A549 (cell line): Measurements from ENCODE around the gene LPCAT4. TPM values are rescaled to one million over a fixed set of nuclear protein-coding genes. Genes with fewer than 3 reads are reported as not detected.

Experiments used
- ATAC-seq, 2 experiments: fragments of 200-7000 bp in 1 of 2; fragments of >200 bp in 1 of 2; cut with Nextera tagmentation in 1 of 2; cut with Tn5 transposase in 1 of 2; 3 replicates each; pipeline versions ENCODE4 v1.8.0 to v1.9.1; 2018 to 2020; ENCODE audit warnings: mild to moderate bottlenecking in 1 of 2, moderate library complexity in 1 of 2
- CTCF ChIA-PET: fragments of 300-600 bp; sonication (Branson Sonifier 250); formaldehyde crosslinking; extraction: SDS; loops from one replicate; lab custom pipeline; 2021; ENCODE audit warnings: antibody characterized with exemption, inconsistent platforms; lab: Yijun Ruan, JAX
- POLR2A ChIA-PET: fragments of 350-600 bp; formaldehyde crosslinking; extraction: SDS; loops from one replicate; lab custom pipeline; 2021; ENCODE audit warnings: antibody characterized with exemption, inconsistent platforms; lab: Yijun Ruan, JAX
- DNase-seq, 2 experiments: peaks; one replicate each; pipeline versions ENCODE4 v3.0.0 to v3.0.0-alpha.2; 2011 to 2016; ENCODE audit warnings: low read depth in 1 of 2, low spot score in 1 of 2
- FAIRE-seq: peaks from 2 replicates; lab custom pipeline; 2011; peaks lifted over from hg19 to GRCh38; lab: Jason Lieb, UNC
- H3K27ac ChIP-seq, 2 experiments: fragments of >200 bp; sonication (Bioruptor Twin); formaldehyde crosslinking; 3 replicates each; pipeline ENCODE4 v1.5.1; 2016 to 2017
- H3K4me1 ChIP-seq: fragments of >200 bp; sonication (Bioruptor Twin); formaldehyde crosslinking; 3 replicates; pipeline ENCODE4 v1.6.1; 2016
- H3K4me2 ChIP-seq: fragments of >200 bp; sonication (Bioruptor Twin); formaldehyde crosslinking; 3 replicates; pipeline ENCODE4 v1.6.1; 2016
- H3K4me3 ChIP-seq: fragments of >200 bp; sonication (Bioruptor Twin); formaldehyde crosslinking; 3 replicates; pipeline ENCODE4 v1.5.1; 2016
- H3K9me3 ChIP-seq: fragments of >200 bp; sonication (Bioruptor Twin); formaldehyde crosslinking; 3 replicates; pipeline ENCODE4 v1.6.1; 2016
- CBX2 ChIP-seq: fragments of 200-600 bp; sonication (generic); IDR thresholded peaks from 2 replicates; pipeline ENCODE4 v1.6.1; 2016; ENCODE audit warnings: low read depth, mild to moderate bottlenecking, borderline replicate concordance
- CBX8 ChIP-seq: fragments of 200-600 bp; sonication (generic); IDR thresholded peaks from 2 replicates; pipeline ENCODE4 v1.6.1; 2016
- CHD4 ChIP-seq: fragments of 200-600 bp; sonication (generic); IDR thresholded peaks from 2 replicates; pipeline ENCODE4 v1.6.1; 2016; ENCODE audit warnings: antibody characterized with exemption, mild to moderate bottlenecking, borderline replicate concordance
- EHMT2 ChIP-seq: fragments of 200-600 bp; sonication (generic); IDR thresholded peaks from 2 replicates; pipeline ENCODE4 v1.6.1; 2016; ENCODE audit warnings: antibody characterized with exemption, low read depth, mild to moderate bottlenecking, moderate library complexity
- EP300 ChIP-seq, 2 experiments: fragments of >200 bp; sonication (Bioruptor Twin); formaldehyde crosslinking; IDR thresholded peaks; 2 replicates in 1 of 2; 3 replicates in 1 of 2; pipeline ENCODE4 v1.6.1; 2016 to 2017
- FOSB ChIP-seq: fragments of 250-450 bp; sonication (Bioruptor Pico); IDR thresholded peaks from 2 replicates; pipeline ENCODE4 v1.5.0; 2020; ENCODE audit warnings: mild to moderate bottlenecking, moderate library complexity
- FOXS1 ChIP-seq: fragments of 250-450 bp; sonication (Bioruptor Pico); IDR thresholded peaks from 2 replicates; pipeline ENCODE4 v1.5.0; 2020; ENCODE audit warnings: mild to moderate bottlenecking, moderate library complexity
- HOXA7 ChIP-seq: fragments of 250-450 bp; sonication (Bioruptor Pico); IDR thresholded peaks from 2 replicates; pipeline ENCODE4 v1.5.0; 2020; ENCODE audit warnings: mild to moderate bottlenecking, moderate library complexity
- HOXB13 ChIP-seq: fragments of 250-450 bp; sonication (Bioruptor Pico); IDR thresholded peaks from 2 replicates; pipeline ENCODE4 v1.5.0; 2020; ENCODE audit warnings: low read depth, mild to moderate bottlenecking, moderate library complexity
- KDM1A ChIP-seq: fragments of 200-600 bp; sonication (generic); IDR thresholded peaks from 2 replicates; pipeline ENCODE4 v1.6.1; 2016; ENCODE audit warnings: low read depth, mild to moderate bottlenecking
- MYC ChIP-seq: IDR thresholded peaks from 2 replicates; pipeline ENCODE4 v1.6.1; 2012; ENCODE audit warnings: mild to moderate bottlenecking, inconsistent platforms, low read length, improper control_type of control experiment, borderline replicate concordance
- NPAS2 ChIP-seq: fragments of 250-450 bp; sonication (Bioruptor Pico); IDR thresholded peaks from 2 replicates; pipeline ENCODE4 v1.8.0; 2022; ENCODE audit warnings: mild to moderate bottlenecking, moderate library complexity, borderline replicate concordance
- PHF8 ChIP-seq: fragments of 200-600 bp; sonication (generic); IDR thresholded peaks from 2 replicates; pipeline ENCODE4 v1.6.1; 2016; ENCODE audit warnings: low read depth, mild to moderate bottlenecking, antibody characterized with exemption, moderate library complexity, borderline replicate concordance
- POLR2A ChIP-seq: IDR thresholded peaks from 2 replicates; pipeline ENCODE4 v1.6.1; 2012; ENCODE audit warnings: mild to moderate bottlenecking, low read length
- RARB ChIP-seq: fragments of 250-450 bp; sonication (Bioruptor Pico); IDR thresholded peaks from 2 replicates; pipeline ENCODE4 v1.8.0; 2021; ENCODE audit warnings: mild to moderate bottlenecking, moderate library complexity
- RCOR1 ChIP-seq: fragments of 150-350 bp; IDR thresholded peaks from 2 replicates; pipeline ENCODE4 v1.6.1; 2014; ENCODE audit warnings: antibody characterized with exemption, low read length, low read depth
- RNF2 ChIP-seq: fragments of 200-600 bp; sonication (generic); IDR thresholded peaks from 2 replicates; pipeline ENCODE4 v1.6.1; 2016; ENCODE audit warnings: low read depth, mild to moderate bottlenecking, antibody characterized with exemption, moderate library complexity, borderline replicate concordance
- SMC3 ChIP-seq: fragments of >200 bp; sonication (Bioruptor Twin); formaldehyde crosslinking; IDR thresholded peaks from 3 replicates; pipeline ENCODE4 v1.6.1; 2018; ENCODE audit warnings: inconsistent platforms
- SREBF2 ChIP-seq: fragments of 450-650 bp; IDR thresholded peaks from 2 replicates; pipeline ENCODE4 v1.6.1; 2014; ENCODE audit warnings: mild to moderate bottlenecking, moderate library complexity
- TFCP2L1 ChIP-seq: fragments of 250-450 bp; sonication (Bioruptor Pico); IDR thresholded peaks from 2 replicates; pipeline ENCODE4 v1.5.0; 2021; ENCODE audit warnings: mild to moderate bottlenecking
- TP53 ChIP-seq: fragments of 250-450 bp; sonication (Bioruptor Pico); IDR thresholded peaks from 2 replicates; pipeline ENCODE4 v1.5.0; 2021; ENCODE audit warnings: mild to moderate bottlenecking, moderate library complexity
- ZC3H11A ChIP-seq: fragments of 450-650 bp; IDR thresholded peaks from 2 replicates; pipeline ENCODE4 v1.6.1; 2014; ENCODE audit warnings: antibody characterized with exemption, mild to moderate bottlenecking
- ZFP36 ChIP-seq: fragments of 450-650 bp; IDR thresholded peaks from 2 replicates; pipeline ENCODE4 v1.6.1; 2014; ENCODE audit warnings: borderline replicate concordance; ENCODE audit not compliant: partially characterized antibody
- ZNF302 ChIP-seq: fragments of 250-450 bp; sonication (Bioruptor Pico); IDR thresholded peaks from 2 replicates; pipeline ENCODE4 v1.9.0; 2021; ENCODE audit warnings: inconsistent platforms, mild to moderate bottlenecking, moderate library complexity
- WGBS: methylation state at CpG from one replicate; pipeline ENCODE4 v1.1.6; 2017; ENCODE audit errors: missing lambda C conversion rate; 5-methylcytosine and 5-hydroxymethylcytosine counted together
- polyA plus RNA-seq, 4 experiments: library from polyadenylated mRNA; depleted of rRNA in 3 of 4; stranded (reverse); fragments of >200 nt; fragmentation: RNase III in 1 of 4; extraction: RNeasy Plus Mini Kit Qiagen cat#74134 plus additional on column Dnase treatment in 1 of 4; gene quantifications; 2 replicates in 3 of 4; 3 replicates in 1 of 4; pipeline ENCODE4 v1.2.3, GENCODE V29; 2011 to 2017
- TF ChIP-seq, protein P1 (sequence below): fragments of >200 bp; sonication (Bioruptor Twin); formaldehyde crosslinking; IDR thresholded peaks from 3 replicates; pipeline ENCODE4 v1.6.1; 2016
- TF ChIP-seq, protein P2 (sequence below): fragments of 200-600 bp; sonication (generic); IDR thresholded peaks from 2 replicates; pipeline ENCODE4 v1.6.1; 2016; ENCODE audit warnings: antibody characterized with exemption, mild to moderate bottlenecking, moderate library complexity
- TF ChIP-seq, protein P3 (sequence below): fragments of 150-350 bp; IDR thresholded peaks from 2 replicates; pipeline ENCODE4 v1.6.1; 2014; ENCODE audit warnings: low read depth, mild to moderate bottlenecking, low read length
- TF ChIP-seq, protein P4 (sequence below): fragments of 450-650 bp; IDR thresholded peaks from 2 replicates; pipeline ENCODE4 v1.6.1; 2014; ENCODE audit warnings: antibody characterized with exemption

The LPCAT4 gene
- polyA plus RNA-seq, 2 of the 4 experiments (the other 2 are of a cell fraction), result 42.9 to 50.1 TPM

DNA sequence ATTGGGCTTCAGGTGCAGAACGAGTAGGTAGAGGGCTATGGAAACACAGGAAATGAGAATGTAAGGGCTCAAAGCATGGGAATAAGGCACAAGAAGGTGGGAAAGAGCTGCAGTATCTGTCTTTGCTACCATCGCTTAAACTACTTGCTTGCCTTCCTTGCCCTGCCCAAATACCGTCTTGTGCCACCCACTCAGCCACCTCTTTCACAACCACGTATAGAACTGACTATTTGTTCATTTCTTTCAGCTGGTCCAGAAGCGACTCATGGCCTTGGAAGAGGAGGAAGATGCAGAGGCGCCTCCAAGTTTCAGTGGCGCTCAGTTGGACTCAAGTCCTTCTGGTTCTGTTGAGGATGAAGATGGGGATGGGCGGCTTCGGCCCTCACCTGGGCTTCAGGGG lies 11.8 kb downstream of the LPCAT4 start:
- Histone ChIP-seq H3K9me3 (no peaks in the 10 kb centered on the region), H3K27ac (no peak overlapping the region), H3K4me2 (no peak overlapping the region), H3K4me1 (peaks cover 8% of the 10 kb centered on the region; the same call in 2 of the 3 replicates), H3K4me3 (no peak overlapping the region)
- ChIA-PET CTCF (interaction anchor here (0.8 to 5.0 kb wide), 6 partner anchors 8 to 114 kb away, joined by 3 to 42 read pairs (median 4); partner anchors contain the start of genes LPCAT4, NOP10, NUTM1 and SLC12A6), POLR2A (interaction anchor here (1.8 kb wide), 1 partner anchor 11 kb away, joined by 9 read pairs; the partner anchor contains the start of gene LPCAT4)
- 90% methylated on average over 9 of the region's 9 CpGs for WGBS
- FAIRE-seq (no peak), ATAC-seq (no peak), DNase-seq (no peak)
- TF ChIP-seq TFCP2L1 (CRISPR knock-in tag) (no peak), RCOR1 (no peak), ZC3H11A (no peak), HOXB13 (CRISPR knock-in tag) (no peak), MYC (no peak), CBX2 (no peak), HOXA7 (CRISPR knock-in tag) (no peak), RARB (CRISPR knock-in tag) (no peak), RNF2 (no peak), POLR2A (no peak), KDM1A (no peak), ZNF302 (CRISPR knock-in tag) (no peak), TP53 (CRISPR knock-in tag) (no peak), EHMT2 (no peak), CHD4 (no peak), SREBF2 (no peak)
- TF ChIP-seq, protein P1, sequence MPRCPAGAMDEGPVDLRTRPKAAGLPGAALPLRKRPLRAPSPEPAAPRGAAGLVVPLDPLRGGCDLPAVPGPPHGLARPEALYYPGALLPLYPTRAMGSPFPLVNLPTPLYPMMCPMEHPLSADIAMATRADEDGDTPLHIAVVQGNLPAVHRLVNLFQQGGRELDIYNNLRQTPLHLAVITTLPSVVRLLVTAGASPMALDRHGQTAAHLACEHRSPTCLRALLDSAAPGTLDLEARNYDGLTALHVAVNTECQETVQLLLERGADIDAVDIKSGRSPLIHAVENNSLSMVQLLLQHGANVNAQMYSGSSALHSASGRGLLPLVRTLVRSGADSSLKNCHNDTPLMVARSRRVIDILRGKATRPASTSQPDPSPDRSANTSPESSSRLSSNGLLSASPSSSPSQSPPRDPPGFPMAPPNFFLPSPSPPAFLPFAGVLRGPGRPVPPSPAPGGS, result no peak
- TF ChIP-seq, protein P2, sequence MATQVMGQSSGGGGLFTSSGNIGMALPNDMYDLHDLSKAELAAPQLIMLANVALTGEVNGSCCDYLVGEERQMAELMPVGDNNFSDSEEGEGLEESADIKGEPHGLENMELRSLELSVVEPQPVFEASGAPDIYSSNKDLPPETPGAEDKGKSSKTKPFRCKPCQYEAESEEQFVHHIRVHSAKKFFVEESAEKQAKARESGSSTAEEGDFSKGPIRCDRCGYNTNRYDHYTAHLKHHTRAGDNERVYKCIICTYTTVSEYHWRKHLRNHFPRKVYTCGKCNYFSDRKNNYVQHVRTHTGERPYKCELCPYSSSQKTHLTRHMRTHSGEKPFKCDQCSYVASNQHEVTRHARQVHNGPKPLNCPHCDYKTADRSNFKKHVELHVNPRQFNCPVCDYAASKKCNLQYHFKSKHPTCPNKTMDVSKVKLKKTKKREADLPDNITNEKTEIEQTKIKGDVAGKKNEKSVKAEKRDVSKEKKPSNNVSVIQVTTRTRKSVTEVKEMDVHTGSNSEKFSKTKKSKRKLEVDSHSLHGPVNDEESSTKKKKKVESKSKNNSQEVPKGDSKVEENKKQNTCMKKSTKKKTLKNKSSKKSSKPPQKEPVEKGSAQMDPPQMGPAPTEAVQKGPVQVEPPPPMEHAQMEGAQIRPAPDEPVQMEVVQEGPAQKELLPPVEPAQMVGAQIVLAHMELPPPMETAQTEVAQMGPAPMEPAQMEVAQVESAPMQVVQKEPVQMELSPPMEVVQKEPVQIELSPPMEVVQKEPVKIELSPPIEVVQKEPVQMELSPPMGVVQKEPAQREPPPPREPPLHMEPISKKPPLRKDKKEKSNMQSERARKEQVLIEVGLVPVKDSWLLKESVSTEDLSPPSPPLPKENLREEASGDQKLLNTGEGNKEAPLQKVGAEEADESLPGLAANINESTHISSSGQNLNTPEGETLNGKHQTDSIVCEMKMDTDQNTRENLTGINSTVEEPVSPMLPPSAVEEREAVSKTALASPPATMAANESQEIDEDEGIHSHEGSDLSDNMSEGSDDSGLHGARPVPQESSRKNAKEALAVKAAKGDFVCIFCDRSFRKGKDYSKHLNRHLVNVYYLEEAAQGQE, result no peak
- TF ChIP-seq, protein P3, sequence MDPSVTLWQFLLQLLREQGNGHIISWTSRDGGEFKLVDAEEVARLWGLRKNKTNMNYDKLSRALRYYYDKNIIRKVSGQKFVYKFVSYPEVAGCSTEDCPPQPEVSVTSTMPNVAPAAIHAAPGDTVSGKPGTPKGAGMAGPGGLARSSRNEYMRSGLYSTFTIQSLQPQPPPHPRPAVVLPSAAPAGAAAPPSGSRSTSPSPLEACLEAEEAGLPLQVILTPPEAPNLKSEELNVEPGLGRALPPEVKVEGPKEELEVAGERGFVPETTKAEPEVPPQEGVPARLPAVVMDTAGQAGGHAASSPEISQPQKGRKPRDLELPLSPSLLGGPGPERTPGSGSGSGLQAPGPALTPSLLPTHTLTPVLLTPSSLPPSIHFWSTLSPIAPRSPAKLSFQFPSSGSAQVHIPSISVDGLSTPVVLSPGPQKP, result no peak

DNA sequence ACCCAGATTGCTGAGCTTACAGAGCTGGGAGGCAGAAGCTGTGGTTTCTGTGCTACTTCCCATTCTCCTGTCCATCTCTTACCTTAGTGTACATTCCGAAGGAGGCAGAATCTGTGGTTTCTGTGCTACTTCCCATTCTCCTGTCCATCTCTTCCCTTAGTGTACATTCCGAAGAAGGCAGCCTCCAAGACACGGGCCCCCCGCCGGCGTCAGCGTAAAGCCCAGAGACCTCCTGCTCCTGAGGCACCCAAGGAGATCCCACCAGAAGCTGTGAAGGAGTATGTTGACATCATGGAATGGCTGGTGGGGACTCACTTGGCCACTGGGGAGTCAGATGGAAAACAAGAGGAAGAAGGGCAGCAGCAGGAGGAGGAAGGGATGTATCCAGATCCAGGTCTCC lies 12.7 kb downstream of the LPCAT4 start:
- H3K9me3 ChIP-seq, result no peaks in the 10 kb centered on the region
- ATAC-seq, result no peak
- no peak overlapping the region for H3K4me3 ChIP-seq
- H3K4me1 ChIP-seq, result peaks cover under 1% of the 10 kb centered on the region; the same call in 1 of the 3 replicates
- DNase-seq, result no peak
- POLR2A ChIA-PET, result interaction anchor here (1.8 kb wide), 1 partner anchor 12 kb away, joined by 9 read pairs; the partner anchor contains the start of gene LPCAT4
- TF ChIP-seq CBX8 (no peak), FOXS1 (no peak), CBX2 (no peak), FOSB (CRISPR knock-in tag) (no peak), PHF8 (no peak), ZFP36 (no peak), SMC3 (no peak), EP300 (IDR thresholded peaks at IDR 0.05) (no peak), NPAS2 (CRISPR knock-in tag) (no peak)
- TF ChIP-seq, protein P1, result no peak
- TF ChIP-seq, protein P4, sequence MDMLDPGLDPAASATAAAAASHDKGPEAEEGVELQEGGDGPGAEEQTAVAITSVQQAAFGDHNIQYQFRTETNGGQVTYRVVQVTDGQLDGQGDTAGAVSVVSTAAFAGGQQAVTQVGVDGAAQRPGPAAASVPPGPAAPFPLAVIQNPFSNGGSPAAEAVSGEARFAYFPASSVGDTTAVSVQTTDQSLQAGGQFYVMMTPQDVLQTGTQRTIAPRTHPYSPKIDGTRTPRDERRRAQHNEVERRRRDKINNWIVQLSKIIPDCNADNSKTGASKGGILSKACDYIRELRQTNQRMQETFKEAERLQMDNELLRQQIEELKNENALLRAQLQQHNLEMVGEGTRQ, result no peak
- no peak for FAIRE-seq
- CTCF ChIA-PET, result interaction anchor here (0.9 to 5.0 kb wide), 4 partner anchors 9 to 17 kb away, joined by 3 to 42 read pairs (median 20); partner anchors contain the start of genes LPCAT4, NOP10, NUTM1 and SLC12A6
- no peak overlapping the region for H3K27ac ChIP-seq
- no peak overlapping the region for H3K4me2 ChIP-seq
- 81% methylated on average over 7 of the region's 7 CpGs for WGBS
